Stimulated activated effector memory CD8-positive, alpha-beta T cell treated with anti-CD3 and anti-CD28 coated beads, Interleukin-12 subunit alpha, Interleukin-12 subunit beta, amount 100 ng/mL, for 72 hours (primary cell): ENCODE results near the gene HSPBAP1.
"Not testable (repeated sequence)": the region's sequence is repeated elsewhere in the genome, so short reads cannot be mapped to it uniquely, and the experiment has no call there.

ENCODE experiments used
- ATAC-seq: fragments of 150-1000 bp; cut with Tn5 transposase; 2 replicates; pipeline ENCODE4 v1.10.0; 2021
- DNase-seq, 2 donors: peaks; one replicate each; pipeline ENCODE4 v3.0.0; 2021 to 2022; ENCODE audit warnings: low spot score in 2 of 2
- H3K27ac Mint-ChIP-seq: one replicate; pipeline ENCODE4 v1.8.0; 2022; ENCODE audit warnings: mild to moderate bottlenecking, mixed read lengths
- H3K36me3 Mint-ChIP-seq: one replicate; pipeline ENCODE4 v1.8.0; 2022; ENCODE audit warnings: mild to moderate bottlenecking, mixed read lengths
- H3K4me1 Mint-ChIP-seq: one replicate; pipeline ENCODE4 v1.8.0; 2022; ENCODE audit warnings: mixed read lengths
- H3K4me3 Mint-ChIP-seq: one replicate; pipeline ENCODE4 v1.8.0; 2022; ENCODE audit warnings: mild to moderate bottlenecking, mixed read lengths
- H3K9me3 Mint-ChIP-seq: one replicate; pipeline ENCODE4 v1.8.0; 2022; ENCODE audit warnings: mixed read lengths

Gene HSPBAP1

DNA sequence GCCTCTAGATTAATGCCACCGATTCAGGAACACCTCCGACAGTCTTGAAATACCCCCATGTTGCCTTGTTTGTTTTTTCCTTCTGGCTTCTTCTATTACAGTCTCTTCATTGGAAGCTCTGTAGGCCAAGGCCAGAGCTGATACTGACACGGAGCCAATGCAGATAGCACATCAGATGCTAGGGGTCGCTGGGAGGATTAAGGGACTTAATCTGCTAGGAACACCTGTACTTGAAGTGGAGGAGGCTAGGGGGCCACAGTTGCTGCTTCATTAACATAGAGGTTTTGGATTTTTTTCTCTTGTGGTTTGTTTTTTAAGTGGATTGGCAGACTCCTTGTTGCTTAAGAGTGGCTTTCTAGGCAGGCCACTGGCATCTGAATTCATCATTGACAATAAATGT lies 63.4 kb downstream of the HSPBAP1 start:
- ATAC-seq (no peak), DNase-seq (no peak)
- no peaks in the 10 kb centered on the region for H3K9me3 Mint-ChIP-seq
- peak overlapping the region; percentile 29 for H3K27ac Mint-ChIP-seq
- H3K4me1 Mint-ChIP-seq, result no peaks in the 10 kb centered on the region
- H3K4me3 Mint-ChIP-seq, result no peak overlapping the region
- peaks cover 41% of the 10 kb centered on the region for H3K36me3 Mint-ChIP-seq

DNA sequence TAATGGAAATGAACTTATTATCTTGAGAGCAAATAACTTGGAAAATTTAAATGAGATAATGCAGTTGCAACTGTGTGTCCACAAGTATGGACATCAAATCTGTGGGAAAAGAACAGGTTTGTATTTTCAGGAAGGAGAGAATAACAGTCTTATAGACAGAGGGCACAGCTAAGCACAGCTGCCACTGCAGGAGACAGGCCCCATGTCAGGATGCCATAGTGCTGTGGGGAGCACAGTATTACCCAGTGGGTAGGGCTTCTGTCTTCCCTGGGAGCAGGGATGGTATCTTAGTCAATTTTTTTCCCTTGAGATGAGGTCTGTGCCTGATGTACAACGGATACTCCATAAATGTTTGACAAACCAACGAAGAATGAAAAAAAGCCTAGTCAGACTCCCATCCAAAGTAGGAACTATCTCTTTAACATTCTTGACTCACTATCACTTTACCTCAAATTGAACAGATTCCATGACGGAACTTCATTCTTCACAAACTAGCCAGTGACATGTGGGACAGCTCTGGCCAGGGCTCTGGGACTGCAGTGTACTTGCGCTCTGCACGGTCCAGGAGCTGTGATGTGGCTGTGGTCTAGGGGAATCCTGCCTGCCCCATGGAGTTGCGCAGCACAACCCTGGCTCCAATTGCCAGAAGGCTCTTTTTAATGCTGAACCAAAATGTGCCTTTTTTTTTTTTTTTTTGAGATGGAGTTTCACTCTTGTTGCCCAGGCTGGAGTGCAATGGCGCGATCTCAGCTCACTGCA lies 64.7 kb downstream of the HSPBAP1 start:
- Mint-ChIP-seq H3K27ac (no peak overlapping the region), H3K36me3 (peaks cover 53% of the 10 kb centered on the region), H3K9me3 (no peaks in the 10 kb centered on the region), H3K4me1 (no peaks in the 10 kb centered on the region), H3K4me3 (no peak overlapping the region)
- ATAC-seq (no peak), DNase-seq (no peak)

DNA sequence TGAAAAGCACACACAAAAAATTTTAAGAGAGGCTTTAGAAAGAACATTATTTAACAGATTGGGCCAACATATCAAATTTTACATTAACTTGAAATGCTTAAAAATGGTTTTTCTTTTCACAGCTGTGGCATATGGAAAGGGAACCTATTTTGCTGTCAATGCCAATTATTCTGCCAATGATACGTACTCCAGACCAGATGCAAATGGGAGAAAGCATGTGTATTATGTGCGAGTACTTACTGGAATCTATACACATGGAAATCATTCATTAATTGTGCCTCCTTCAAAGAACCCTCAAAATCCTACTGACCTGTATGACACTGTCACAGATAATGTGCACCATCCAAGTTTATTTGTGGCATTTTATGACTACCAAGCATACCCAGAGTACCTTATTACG lies 65.4 kb downstream of the HSPBAP1 start:
- Mint-ChIP-seq H3K9me3 (no peaks in the 10 kb centered on the region), H3K36me3 (peaks cover 60% of the 10 kb centered on the region), H3K4me1 (no peaks in the 10 kb centered on the region), H3K27ac (no peak overlapping the region), H3K4me3 (no peak overlapping the region)
- ATAC-seq (no peak), DNase-seq (no peak)

GRCh38 chr3:122727766-122728165 lies 65.9 kb downstream of the HSPBAP1 start:
- H3K4me3 Mint-ChIP-seq, result no peak overlapping the region
- no peak overlapping the region for H3K27ac Mint-ChIP-seq
- H3K9me3 Mint-ChIP-seq, result no peaks in the 10 kb centered on the region
- DNase-seq (no peak), ATAC-seq (no peak)
- peaks cover 65% of the 10 kb centered on the region for H3K36me3 Mint-ChIP-seq
- H3K4me1 Mint-ChIP-seq, result no peaks in the 10 kb centered on the region

DNA sequence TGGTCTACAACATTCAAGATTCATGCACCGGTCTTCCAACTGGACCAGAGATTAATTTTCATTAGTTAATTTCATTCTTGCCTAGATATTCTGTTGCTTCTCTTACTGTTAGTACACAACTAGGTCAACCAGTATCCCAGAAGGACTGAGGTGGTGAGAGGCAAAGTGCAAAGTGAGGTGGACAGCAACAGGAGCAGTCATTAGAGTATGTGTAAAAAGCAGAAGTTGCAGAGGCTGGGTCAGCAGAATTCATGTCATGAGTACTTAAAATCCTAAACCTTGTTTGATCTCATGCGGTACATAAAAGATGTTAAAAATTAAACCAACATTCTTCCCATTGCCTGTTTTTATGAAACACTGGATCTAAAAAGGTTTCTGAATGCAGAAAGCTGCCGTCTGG lies 66.3 kb downstream of the HSPBAP1 start:
- DNase-seq, result no peak
- no peaks in the 10 kb centered on the region for H3K4me1 Mint-ChIP-seq
- H3K36me3 Mint-ChIP-seq, result peaks cover 66% of the 10 kb centered on the region
- H3K27ac Mint-ChIP-seq, result no peak overlapping the region
- ATAC-seq, result no peak
- H3K9me3 Mint-ChIP-seq, result no peaks in the 10 kb centered on the region
- no peak overlapping the region for H3K4me3 Mint-ChIP-seq

- Mint-ChIP-seq H3K4me1 (no peaks in the 10 kb centered on the region), H3K4me3 (no peak overlapping the region), H3K27ac (no peak overlapping the region), H3K9me3 (no peaks in the 10 kb centered on the region), H3K36me3 (peaks cover 80% of the 10 kb centered on the region)
- ATAC-seq (no peak), DNase-seq (no peak)
These were observed 68.5 kb downstream of the HSPBAP1 start for GRCh38 chr3:122725106-122725505.

DNA sequence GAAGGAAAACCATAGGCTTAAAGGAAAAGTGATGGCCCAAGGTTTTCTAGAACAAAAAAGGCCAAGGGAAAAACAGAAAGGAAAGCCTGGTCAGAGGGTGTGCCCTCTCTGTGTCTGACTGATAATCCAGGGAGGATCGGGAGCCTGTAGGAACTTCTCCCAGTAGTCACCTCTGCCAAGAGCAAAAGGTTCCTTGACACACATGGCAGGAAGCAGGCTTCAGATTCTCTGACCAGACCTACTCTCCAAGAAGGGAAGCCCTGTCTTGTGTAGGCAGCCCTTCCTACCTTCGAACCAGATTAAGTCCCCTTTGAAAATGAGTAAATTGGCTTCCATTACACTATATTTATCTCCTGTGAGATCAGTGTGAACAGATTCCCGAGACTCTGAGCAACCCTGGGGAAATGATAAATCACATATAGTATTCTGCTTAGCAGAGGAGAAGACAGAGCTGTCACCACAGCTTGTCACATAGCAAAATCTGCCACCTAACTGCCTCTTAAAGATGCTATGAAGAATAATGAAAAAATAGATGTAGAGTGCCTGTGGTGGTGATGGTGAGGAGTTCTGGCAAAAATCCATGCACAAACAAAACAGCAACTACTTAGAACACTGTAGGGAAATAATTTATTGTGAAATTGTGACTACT lies 74.2 kb downstream of the HSPBAP1 start:
- Mint-ChIP-seq H3K36me3 (peaks cover 100% of the 10 kb centered on the region), H3K4me1 (no peaks in the 10 kb centered on the region), H3K9me3 (no peaks in the 10 kb centered on the region), H3K4me3 (no peak overlapping the region), H3K27ac (peak overlapping the region; percentile 33)
- ATAC-seq (no peak), DNase-seq (no peak)

GRCh38 chr3:122716667-122717066 lies 77.0 kb downstream of the HSPBAP1 start:
- ATAC-seq (no peak), DNase-seq (no peak)
- H3K9me3 Mint-ChIP-seq, result no peaks in the 10 kb centered on the region
- peaks cover 5% of the 10 kb centered on the region for H3K4me1 Mint-ChIP-seq
- H3K27ac Mint-ChIP-seq, result peak overlapping the region; percentile 21
- H3K36me3 Mint-ChIP-seq, result peaks cover 100% of the 10 kb centered on the region
- no peak overlapping the region for H3K4me3 Mint-ChIP-seq

- DNase-seq, result no peak
- no peak for ATAC-seq
- Mint-ChIP-seq H3K4me3 (no peak overlapping the region), H3K9me3 (no peaks in the 10 kb centered on the region), H3K4me1 (peaks cover 29% of the 10 kb centered on the region), H3K27ac (peak overlapping the region; percentile 67), H3K36me3 (peaks cover 92% of the 10 kb centered on the region)
These were observed 79.4 kb downstream of the HSPBAP1 start for GRCh38 chr3:122714273-122714672.

GRCh38 chr3:122710616-122711251 lies 82.9 kb downstream of the HSPBAP1 start:
- peak overlapping the region; percentile 34 for H3K27ac Mint-ChIP-seq
- not testable (repeated sequence) for H3K4me3 Mint-ChIP-seq, H3K9me3 Mint-ChIP-seq, DNase-seq, ATAC-seq
- H3K36me3 Mint-ChIP-seq, result peaks cover 57% of the 10 kb centered on the region
- peaks cover 31% of the 10 kb centered on the region for H3K4me1 Mint-ChIP-seq

- Mint-ChIP-seq H3K4me1 (peaks cover 30% of the 10 kb centered on the region), H3K27ac (no peak overlapping the region), H3K4me3 (no peak overlapping the region), H3K9me3 (no peaks in the 10 kb centered on the region), H3K36me3 (peaks cover 3% of the 10 kb centered on the region)
- no peak for ATAC-seq
- DNase-seq, result no peak
These were observed 88.3 kb downstream of the HSPBAP1 start for GRCh38 chr3:122705379-122705778.

DNA sequence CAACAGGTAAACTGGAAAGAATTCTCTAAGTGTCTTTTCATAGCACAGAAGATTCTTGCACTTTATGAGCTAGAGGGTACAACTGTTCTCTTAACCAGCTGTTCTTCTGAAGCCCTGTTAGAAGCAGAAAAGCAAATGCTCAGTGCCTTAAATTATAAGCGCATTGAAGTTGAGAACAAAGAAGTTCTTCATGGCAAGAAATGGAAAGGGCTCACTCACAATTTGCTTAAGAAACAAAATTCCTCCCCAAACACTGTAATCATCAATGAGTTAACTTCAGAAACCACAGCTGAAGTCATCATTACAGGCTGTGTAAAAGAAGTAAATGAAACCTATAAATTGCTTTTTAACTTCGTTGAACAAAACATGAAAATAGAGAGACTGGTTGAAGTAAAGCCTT lies 93.4 kb downstream of the HSPBAP1 start:
- no peaks in the 10 kb centered on the region for H3K9me3 Mint-ChIP-seq
- no peaks in the 10 kb centered on the region for H3K36me3 Mint-ChIP-seq
- DNase-seq, result no peak
- no peak for ATAC-seq
- peak overlapping the region; percentile 20 for H3K27ac Mint-ChIP-seq
- H3K4me3 Mint-ChIP-seq, result no peak overlapping the region
- peaks cover 16% of the 10 kb centered on the region for H3K4me1 Mint-ChIP-seq

- peaks cover 24% of the 10 kb centered on the region for H3K4me1 Mint-ChIP-seq
- H3K4me3 Mint-ChIP-seq, result no peak overlapping the region
- no peaks in the 10 kb centered on the region for H3K9me3 Mint-ChIP-seq
- DNase-seq, result no peak
- no peaks in the 10 kb centered on the region for H3K36me3 Mint-ChIP-seq
- peak; percentile 53 for ATAC-seq
- H3K27ac Mint-ChIP-seq, result peak overlapping the region; percentile 20
These were observed 95.5 kb downstream of the HSPBAP1 start for GRCh38 chr3:122697952-122698620.

DNA sequence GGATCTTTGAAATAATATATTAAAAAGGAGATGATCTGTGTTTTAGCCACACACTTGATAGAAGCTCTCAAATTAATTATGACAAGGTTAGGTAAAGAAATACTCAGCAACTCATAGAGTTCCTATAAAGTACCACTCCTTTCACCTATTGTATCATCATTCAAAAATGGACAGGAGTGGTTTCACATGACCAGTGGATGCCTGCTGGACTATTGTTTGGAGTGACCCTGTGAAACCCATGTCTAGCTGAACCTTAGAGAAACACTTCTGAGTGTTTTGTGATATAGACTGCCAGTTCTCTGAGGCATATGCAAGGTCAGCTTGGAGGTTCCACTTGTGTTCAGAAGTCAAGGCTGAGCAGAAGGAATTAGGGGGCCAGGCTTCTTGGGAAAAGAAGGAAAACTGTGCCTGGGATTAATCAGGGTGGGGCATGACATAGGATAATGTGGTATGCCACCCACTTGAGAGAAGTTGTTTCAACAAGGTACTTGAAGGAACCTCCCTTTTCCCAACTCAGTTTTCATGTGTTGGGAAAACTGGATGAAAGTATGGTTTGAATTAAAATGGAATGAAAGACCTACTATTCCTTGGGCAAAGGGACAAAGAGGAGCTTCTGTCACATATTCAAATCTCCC lies 97.6 kb downstream of the HSPBAP1 start:
- H3K4me1 Mint-ChIP-seq, result peaks cover 13% of the 10 kb centered on the region
- ATAC-seq, result no peak
- H3K4me3 Mint-ChIP-seq, result no peak overlapping the region
- no peaks in the 10 kb centered on the region for H3K9me3 Mint-ChIP-seq
- no peak for DNase-seq
- H3K27ac Mint-ChIP-seq, result peak overlapping the region; percentile 1
- H3K36me3 Mint-ChIP-seq, result no peaks in the 10 kb centered on the region

- peaks cover 15% of the 10 kb centered on the region for H3K4me1 Mint-ChIP-seq
- no peak for ATAC-seq
- no peaks in the 10 kb centered on the region for H3K36me3 Mint-ChIP-seq
- no peak overlapping the region for H3K4me3 Mint-ChIP-seq
- H3K27ac Mint-ChIP-seq, result peak overlapping the region; percentile 1
- no peaks in the 10 kb centered on the region for H3K9me3 Mint-ChIP-seq
- DNase-seq, result no peak
These were observed 98.7 kb downstream of the HSPBAP1 start for GRCh38 chr3:122694966-122695365.
